Superior temporal gyrus (tissue), 1 donor: ENCODE measurements around the gene PRKRIP1.
"Not testable (repeated sequence)": the region's sequence is repeated elsewhere in the genome, so short reads cannot be mapped to it uniquely, and the experiment has no call there.

ENCODE experiments used
- DNase-seq: peaks from one replicate; pipeline ENCODE4 v3.0.0-alpha.2; 2016; ENCODE audit errors: extremely low spot score

Gene PRKRIP1

DNA sequence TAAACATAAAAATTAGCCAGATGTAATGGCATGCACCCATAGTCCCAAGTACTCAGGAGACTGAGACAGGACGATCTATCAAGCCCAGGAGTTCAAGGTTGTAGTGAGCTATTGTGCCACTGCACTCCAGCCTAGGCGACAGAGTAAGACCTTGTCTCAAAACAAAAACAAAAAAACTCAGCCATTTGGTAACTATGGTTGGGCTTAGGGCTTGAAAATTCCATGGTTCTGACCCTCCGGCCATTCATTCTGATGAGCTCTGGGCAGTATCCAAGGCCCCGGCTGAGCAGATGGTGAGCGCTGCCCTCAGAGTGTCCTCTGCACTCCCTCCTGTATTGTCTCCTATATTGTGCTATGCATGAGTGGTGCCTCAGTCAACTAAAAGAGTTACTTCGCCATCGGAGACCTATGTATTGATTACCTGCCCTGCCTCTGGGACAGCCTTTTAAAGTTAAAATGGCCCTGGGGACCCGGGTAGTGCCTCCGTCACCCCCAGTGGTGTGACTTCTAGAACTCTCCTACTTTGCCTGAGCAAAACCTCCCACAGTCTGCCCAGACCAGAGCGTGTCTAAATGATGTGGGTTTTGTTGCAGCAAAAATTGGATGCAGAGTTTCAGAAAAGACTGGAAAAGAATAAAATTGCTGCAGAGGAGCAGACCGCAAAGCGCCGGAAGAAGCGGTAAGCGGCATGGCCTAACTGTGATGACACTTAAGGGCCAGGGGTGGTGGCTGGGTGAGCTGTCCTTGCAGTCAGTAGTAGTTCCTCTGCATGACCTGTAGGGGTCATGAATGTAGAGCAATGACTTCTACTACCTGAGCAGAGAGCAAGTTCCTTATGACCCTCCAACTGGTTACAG, 8.1 kb downstream of the PRKRIP1 start:
- DNase-seq = no peak

DNA sequence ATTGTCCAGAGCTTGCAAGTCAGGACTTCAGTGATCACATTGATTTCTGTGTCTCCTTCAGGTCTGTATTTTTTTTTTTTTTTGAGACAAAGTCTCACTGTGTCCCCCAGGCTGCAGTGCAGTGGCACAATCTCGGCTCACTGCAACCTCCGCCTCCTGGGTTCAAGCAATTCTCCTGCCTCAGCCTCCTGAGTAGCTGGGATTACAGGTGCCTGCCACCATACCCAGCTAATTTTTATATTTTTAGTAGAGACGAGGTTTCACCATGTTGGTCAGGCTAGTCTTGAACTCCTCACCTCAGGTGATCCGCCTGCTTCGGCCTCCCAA, 8.7 kb downstream of the PRKRIP1 start:
- not testable (repeated sequence) for DNase-seq

DNA sequence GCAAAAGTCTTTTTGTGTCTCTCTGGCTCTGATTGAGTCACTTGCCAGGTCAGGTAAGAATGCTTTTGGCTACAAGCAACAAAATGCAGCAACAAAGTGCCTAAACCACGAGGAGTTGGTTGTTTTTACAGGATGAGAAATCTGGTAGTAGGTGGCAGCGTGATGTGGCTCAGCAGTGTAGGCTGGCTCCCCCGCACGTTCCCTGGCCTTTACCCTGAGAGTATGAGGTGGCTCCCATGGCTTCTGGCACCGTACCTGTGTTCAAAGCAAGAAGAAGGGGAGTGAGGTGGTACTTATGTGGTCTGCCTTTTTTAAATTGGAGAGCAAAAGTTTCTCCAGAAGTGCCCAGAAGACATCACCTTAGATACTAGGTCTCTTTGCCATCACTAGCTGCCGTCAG, 11.7 kb downstream of the PRKRIP1 start:
- no peak for DNase-seq

GRCh38 chr7:102408530-102408929, 12.4 kb downstream of the PRKRIP1 start:
- DNase-seq = not testable (repeated sequence)

DNA sequence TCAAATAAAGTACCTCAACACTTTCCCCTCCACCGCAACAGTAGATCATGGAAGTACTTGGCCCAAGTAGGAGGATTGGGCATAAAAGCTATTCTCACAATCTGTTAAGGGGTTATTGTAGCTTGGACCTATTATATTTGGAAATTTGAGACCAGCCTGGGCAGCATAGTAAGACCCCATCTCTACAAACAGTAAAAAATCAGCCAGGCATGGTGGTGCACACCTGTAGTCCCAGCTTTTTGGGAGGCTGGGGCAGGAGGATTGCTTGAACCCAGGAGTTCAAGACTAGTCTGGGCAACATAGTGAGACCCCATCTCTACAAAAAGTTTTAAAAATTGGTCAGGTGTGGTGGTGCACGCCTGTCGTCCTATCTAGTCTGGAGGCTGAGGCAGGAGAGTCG, 13.2 kb downstream of the PRKRIP1 start:
- DNase-seq = no peak

- DNase-seq = no peak
Measured at GRCh38 chr7:102410123-102410522, 14.0 kb downstream of the PRKRIP1 start.

- no peak for DNase-seq
Measured at GRCh38 chr7:102410918-102411317, 14.8 kb downstream of the PRKRIP1 start.

GRCh38 chr7:102412548-102412947, 16.4 kb downstream of the PRKRIP1 start:
- DNase-seq = peak; percentile 61

DNA sequence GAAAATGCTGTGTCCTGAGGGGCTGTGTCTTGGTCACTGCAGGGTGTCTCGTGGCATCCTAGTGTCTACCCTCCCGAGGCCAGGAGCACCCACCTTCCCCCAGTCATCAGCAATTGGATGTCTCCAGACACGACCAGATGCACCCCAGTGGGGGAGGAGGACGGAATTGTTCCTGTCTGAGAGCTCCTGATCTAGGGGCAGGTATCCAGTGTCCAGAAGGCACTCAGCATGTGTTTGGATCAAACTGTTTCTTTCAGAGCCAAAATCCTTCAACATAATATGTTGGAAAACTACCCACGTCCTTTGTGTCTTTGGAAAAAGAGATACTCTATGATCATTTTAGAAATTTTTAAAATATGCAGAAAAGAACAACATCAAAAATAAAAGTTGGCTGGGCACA, 16.9 kb downstream of the PRKRIP1 start:
- DNase-seq = peak; percentile 46

- no peak for DNase-seq
Measured at GRCh38 chr7:102413611-102414010, 17.4 kb downstream of the PRKRIP1 start.

DNA sequence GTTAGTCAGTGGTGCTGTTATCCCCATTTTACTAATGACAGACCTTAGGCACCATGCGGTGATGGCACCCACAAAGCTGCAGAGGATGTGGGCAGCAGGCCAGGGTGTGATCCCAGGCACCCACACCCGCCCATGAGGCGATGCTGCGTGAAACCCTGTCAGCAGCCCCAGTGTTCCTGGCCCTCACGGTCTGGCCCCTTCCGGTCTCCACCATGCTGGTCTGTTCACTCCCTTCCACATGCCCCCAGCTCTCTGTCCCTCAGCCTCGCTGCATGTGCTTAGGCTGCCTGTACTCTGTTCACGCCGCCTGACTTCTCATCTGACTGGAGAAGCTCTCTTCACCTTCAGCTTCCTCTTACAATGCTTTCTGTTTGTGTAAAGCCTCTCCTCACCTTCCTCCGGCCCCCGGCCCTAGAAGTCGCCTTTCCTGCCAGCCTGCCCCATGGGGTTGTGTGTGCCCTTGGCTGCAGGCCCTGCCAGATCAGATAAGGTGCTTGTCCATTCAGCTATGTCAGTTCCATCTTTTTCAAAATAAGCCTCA, 19.6 kb downstream of the PRKRIP1 start:
- DNase-seq = no peak

DNA sequence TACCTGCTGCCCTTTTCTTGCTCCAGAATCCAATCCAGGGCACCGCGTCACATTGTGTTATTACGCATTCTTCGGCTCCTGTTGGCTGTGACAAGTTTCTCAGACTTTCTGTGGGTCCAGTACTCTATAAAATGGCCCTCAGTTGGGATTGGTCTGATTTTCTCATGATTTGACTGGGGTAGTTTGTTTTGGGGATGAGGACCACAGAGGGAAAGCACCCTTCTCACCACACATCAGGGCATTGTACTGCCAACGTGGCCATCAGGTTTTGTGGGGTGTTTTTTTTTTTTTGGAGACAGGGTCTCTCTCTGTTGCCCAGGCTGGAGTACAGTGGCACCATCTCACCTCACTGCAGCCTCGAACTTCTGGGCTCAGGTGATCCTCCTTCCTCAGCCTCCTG, 20.2 kb downstream of the PRKRIP1 start:
- no peak for DNase-seq

- no peak for DNase-seq
Measured at GRCh38 chr7:102417105-102417504, 20.9 kb downstream of the PRKRIP1 start.

DNA sequence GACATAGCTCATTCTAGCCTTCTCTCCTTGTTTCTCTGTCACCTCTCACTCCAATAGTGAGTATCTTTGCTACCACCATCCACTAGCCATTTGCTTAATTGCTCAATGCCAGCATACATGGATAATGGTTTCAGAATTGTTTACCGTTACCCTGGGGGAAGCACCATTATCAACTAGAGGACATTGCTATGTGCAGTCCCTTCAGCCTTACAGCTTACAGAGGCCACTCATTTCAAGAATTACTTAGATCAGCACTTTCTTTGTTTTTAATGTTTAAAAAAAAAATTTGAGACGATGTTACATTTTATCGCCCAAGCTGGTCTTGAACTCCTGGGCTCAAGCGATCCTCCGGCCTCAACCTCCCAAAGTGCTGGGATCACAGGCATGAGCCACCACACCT, 22.4 kb downstream of the PRKRIP1 start:
- no peak for DNase-seq

GRCh38 chr7:102421706-102422240, 25.6 kb downstream of the PRKRIP1 start:
- no peak for DNase-seq

DNA sequence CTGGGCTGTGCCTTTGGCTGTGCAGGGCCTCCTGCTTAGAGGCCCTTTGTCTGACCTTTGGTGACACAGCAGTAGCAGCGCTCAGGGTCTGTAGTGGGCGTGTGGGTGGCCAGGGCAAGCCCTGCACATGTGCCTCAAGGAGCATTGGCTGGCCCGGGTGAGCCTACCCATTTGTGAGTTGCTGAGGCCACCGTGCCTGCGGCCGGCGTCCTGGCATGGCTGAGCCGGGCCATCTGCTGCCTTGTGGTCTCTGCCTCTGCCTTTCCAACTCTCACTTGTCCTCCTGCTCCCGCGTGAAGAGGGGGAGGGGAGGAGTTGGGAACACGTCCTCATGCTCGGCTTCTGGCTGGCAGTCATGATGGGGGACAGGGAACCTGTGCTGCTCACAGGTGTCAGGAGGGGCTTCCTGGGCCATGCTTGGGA, 28.0 kb downstream of the PRKRIP1 start:
- no peak for DNase-seq

DNA sequence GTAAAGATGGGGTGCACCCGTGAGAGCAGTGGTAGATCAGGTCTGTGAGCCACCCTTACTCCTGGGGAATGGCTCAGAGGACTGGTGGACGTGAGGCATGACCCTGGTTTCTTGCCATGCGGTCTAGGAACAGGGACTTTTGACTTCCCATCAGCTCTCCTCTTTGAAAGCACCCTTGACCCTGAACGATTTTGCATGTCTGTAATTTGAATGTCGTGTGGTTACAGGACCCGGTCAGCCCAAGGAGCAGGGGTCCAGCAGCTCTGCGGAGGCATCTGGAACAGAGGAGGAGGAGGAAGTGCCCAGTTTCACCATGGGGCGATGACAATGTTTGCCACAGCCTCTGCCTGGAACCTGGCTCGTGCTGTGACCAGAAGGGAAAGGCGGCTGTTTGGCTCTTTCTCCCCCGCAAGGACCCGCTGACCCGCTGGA, 28.6 kb downstream of the PRKRIP1 start:
- no peak for DNase-seq

GRCh38 chr7:102425639-102426267, 29.6 kb downstream of the PRKRIP1 start:
- DNase-seq = no peak

GRCh38 chr7:102426268-102427018, 30.3 kb downstream of the PRKRIP1 start:
- DNase-seq = no peak

- DNase-seq = no peak
Measured at GRCh38 chr7:102427019-102427405, 30.8 kb downstream of the PRKRIP1 start.

- DNase-seq = no peak
Measured at GRCh38 chr7:102429141-102429899, 33.2 kb downstream of the PRKRIP1 start.
